AG10803 (cell line): ENCODE results near the gene ATP6V0A1.
"Not testable (repeated sequence)": the region's sequence is repeated elsewhere in the genome, so short reads cannot be mapped to it uniquely, and the experiment has no call there.

Experiments
- DNase-seq: peaks from one replicate; pipeline ENCODE4 v3.0.0; 2010; ENCODE audit warnings: low read depth
- H3K4me3 ChIP-seq: 2 replicates; pipeline ENCODE4 v1.5.1; 2011; ENCODE audit warnings: mild to moderate bottlenecking, low read length, control low read depth
- TF ChIP-seq, protein P1 (sequence below): conservative IDR thresholded peaks from 2 replicates; pipeline ENCODE4 v1.5.1; 2011; ENCODE audit warnings: mild to moderate bottlenecking, low read length, control low read depth, inconsistent platforms

ATP6V0A1 gene

DNA sequence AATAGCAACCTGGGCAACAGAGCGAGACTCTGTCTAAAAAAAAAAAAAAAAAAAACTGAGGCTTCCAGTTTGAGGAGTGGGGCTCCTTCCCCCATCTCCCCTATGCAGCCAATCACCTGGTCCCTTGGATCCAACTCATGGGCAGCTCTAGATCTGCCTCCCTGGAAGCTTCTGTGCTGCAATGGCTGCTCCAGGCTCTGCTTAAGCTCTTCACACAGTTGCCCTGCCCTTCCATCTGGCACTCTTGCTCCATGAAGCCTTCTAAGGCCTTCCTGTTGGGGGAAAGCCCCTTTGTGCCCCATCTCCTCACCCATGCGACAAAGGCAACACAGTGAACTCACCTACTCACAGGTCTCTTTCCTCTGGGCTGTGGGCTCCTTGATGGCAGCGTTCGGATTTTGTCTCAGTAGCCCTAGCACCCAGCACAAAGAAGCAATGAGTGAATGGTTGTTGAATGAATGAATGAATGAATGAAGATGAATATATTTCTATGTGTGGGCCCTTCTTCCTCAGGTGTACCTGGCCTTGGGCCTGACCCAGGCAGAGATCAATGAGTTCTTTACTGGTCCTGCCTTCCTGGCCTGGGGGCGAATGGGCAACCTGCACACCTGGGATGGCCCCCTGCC lies 79.3 kb downstream of the ATP6V0A1 start:
- no peak for DNase-seq
- TF ChIP-seq, protein P1, sequence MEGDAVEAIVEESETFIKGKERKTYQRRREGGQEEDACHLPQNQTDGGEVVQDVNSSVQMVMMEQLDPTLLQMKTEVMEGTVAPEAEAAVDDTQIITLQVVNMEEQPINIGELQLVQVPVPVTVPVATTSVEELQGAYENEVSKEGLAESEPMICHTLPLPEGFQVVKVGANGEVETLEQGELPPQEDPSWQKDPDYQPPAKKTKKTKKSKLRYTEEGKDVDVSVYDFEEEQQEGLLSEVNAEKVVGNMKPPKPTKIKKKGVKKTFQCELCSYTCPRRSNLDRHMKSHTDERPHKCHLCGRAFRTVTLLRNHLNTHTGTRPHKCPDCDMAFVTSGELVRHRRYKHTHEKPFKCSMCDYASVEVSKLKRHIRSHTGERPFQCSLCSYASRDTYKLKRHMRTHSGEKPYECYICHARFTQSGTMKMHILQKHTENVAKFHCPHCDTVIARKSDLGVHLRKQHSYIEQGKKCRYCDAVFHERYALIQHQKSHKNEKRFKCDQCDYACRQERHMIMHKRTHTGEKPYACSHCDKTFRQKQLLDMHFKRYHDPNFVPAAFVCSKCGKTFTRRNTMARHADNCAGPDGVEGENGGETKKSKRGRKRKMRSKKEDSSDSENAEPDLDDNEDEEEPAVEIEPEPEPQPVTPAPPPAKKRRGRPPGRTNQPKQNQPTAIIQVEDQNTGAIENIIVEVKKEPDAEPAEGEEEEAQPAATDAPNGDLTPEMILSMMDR = no peak

DNA sequence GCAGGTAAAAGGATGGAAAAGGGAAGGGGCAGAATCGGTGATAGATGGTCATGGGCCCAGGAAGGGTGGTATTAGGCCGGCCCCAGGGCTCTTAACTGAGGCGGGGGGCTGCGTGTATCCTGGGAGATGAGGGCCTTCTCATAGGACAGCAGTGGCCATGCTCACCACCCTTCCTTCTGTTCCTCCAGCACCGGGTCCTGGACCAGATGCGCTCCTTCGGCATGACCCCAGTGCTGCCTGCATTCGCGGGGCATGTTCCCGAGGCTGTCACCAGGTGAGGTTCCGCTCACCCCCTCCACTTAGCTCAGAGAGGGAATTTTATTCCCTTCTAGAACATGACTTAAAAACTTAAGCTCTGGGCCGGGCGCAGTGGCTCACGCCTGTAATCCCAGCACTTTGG lies 79.8 kb downstream of the ATP6V0A1 start:
- TF ChIP-seq, protein P1 = no peak
- no peak for DNase-seq
- H3K4me3 ChIP-seq = no peak overlapping the region

More for the DNA sequence above, 79.3 kb downstream of the ATP6V0A1 start:
- no peak overlapping the region for H3K4me3 ChIP-seq

DNA sequence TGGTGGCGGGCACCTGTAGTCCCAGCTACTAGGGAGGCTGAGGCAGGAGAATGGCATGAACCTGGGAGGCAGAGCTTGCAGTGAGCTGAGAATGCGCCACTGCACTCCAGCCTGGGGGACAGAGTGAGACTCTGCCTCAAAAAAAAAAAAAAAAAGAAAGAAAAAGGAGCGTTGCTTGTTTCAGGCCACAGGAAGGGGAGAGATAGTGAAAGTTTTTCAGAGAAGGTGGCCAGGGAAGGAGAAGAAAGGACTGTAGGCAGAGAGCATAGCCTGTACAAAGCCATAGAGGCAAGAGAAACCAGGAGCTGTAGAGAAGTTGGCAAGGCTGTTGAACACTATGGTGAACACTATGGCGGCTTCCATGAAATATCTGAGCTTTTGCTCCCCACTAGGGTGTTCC lies 81.9 kb downstream of the ATP6V0A1 start:
- H3K4me3 ChIP-seq = not testable (repeated sequence)

DNA sequence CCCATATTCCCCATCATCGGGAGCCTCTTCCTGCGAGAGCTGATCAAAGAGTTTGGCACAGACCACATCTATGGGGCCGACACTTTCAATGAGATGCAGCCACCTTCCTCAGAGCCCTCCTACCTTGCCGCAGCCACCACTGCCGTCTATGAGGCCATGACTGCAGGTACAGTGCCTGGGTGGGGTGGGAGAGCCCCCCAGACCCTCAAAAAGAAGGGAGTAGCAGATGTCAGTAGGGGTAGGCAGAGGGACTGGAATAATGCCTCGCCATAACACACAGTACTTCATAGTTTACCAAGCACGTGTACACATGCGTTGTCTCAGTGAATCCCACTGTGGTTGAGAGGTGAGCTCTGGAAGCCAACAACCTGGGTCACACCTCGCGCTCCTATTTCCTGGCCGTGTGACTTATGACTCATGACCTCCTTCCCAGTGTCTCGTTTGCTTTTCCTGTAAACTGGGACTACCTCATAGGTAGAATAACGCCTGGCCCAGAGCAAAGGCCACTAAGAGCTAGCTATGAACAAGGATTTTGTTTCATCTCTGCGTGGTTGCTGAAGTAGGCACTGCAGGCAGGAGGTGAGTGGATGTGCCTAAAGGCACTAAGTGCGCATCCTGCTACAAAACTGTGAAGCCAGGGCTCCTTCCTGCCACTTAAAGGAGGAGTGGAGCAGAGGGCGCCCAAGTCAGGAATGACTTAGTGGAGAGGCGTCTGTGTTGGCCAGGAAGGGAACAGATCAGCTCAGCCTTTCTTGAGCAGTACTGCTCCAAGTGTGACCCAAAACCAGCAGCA lies 82.6 kb downstream of the ATP6V0A1 start:
- H3K4me3 ChIP-seq = no peak overlapping the region
- TF ChIP-seq, protein P1 = no peak
- DNase-seq = no peak

More for the DNA sequence above, 81.9 kb downstream of the ATP6V0A1 start:
- DNase-seq = not testable (repeated sequence)

DNA sequence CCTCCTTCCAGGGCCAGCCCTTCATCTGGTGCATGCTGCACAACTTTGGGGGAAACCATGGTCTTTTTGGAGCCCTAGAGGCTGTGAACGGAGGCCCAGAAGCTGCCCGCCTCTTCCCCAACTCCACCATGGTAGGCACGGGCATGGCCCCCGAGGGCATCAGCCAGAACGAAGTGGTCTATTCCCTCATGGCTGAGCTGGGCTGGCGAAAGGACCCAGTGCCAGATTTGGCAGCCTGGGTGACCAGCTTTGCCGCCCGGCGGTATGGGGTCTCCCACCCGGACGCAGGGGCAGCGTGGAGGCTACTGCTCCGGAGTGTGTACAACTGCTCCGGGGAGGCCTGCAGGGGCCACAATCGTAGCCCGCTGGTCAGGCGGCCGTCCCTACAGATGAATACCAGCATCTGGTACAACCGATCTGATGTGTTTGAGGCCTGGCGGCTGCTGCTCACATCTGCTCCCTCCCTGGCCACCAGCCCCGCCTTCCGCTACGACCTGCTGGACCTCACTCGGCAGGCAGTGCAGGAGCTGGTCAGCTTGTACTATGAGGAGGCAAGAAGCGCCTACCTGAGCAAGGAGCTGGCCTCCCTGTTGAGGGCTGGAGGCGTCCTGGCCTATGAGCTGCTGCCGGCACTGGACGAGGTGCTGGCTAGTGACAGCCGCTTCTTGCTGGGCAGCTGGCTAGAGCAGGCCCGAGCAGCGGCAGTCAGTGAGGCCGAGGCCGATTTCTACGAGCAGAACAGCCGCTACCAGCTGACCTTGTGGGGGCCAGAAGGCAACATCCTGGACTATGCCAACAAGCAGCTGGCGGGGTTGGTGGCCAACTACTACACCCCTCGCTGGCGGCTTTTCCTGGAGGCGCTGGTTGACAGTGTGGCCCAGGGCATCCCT lies 84.8 kb downstream of the ATP6V0A1 start:
- TF ChIP-seq, protein P1 = no peak
- DNase-seq = no peak
- no peak overlapping the region for H3K4me3 ChIP-seq

DNA sequence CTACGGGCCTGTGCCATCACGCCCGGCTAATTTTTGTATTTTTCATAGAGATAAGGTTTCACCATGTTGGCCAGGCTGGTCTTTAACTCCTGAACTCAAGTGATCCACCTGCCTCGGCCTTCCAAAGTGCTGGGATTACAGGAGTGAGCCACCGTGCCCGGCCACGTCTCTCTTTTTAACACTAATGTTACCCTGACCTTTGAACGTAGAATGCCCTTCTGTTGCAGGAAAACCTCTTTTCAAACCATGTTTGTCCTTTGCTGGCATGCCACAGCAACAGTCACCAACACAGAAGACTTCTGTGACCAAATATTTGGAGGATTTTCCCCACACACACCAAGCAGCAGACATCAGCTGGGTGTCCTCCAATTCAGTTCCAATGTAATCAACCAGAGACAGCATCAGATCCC lies 86.2 kb downstream of the ATP6V0A1 start:
- TF ChIP-seq, protein P1 = no peak
- no peak overlapping the region for H3K4me3 ChIP-seq

DNA sequence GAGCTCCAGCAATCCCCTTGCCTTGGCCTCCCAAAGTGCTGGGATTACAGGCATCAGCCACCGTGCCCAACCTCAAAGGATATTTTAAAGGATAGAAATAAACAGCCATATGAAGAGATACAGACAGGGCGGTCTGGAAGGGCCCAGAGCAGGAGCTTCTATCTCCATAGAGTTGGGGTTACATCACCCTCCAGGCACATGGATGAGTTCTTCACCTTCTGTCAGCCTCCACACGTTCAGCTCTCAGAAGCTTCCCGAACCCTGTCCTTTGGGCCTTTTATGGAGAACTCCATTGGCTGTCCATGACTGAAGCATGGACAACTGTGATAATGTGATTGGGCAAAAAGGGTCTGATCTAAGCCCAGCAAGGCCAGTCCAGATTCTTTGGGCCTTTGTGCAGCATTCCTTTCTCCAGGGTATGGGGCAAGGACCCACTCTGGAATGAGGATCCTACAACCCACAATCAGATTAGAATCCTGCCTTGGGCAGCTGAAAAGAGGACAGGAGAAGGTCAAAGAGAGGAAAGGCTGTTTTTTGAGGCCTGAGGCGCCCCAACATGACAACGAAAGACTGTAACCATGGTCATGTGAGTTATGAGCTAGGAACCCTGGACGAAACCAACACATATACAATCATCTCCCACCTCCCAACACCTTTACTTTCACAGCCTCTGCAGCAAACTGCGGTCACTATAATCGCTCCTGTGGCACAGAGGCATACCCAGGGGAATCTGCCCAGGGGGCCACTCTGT lies 87.3 kb downstream of the ATP6V0A1 start:
- H3K4me3 ChIP-seq, DNase-seq: not testable (repeated sequence)

More for the DNA sequence above, 86.2 kb downstream of the ATP6V0A1 start:
- no peak for DNase-seq
